IPS-15b (cell line): ENCODE data around the gene DNAJC17.

Experiments
- H3K27me3 ChIP-seq: one replicate; pipeline ENCODE4 v1.6.1; 2013; ENCODE audit warnings: low read length; ENCODE audit not compliant: control insufficient read depth, insufficient read depth
- H3K36me3 ChIP-seq: one replicate; pipeline ENCODE4 v1.6.1; 2013; ENCODE audit warnings: low read length; ENCODE audit not compliant: control insufficient read depth, insufficient read depth
- H3K4me1 ChIP-seq: one replicate; pipeline ENCODE4 v1.6.1; 2013; ENCODE audit warnings: mild to moderate bottlenecking, low read length; ENCODE audit not compliant: control insufficient read depth, insufficient read depth
- H3K4me3 ChIP-seq: one replicate; pipeline ENCODE4 v1.5.1; 2013; ENCODE audit warnings: low read depth, low read length
- H3K9ac ChIP-seq: one replicate; pipeline ENCODE4 v1.6.1; 2013; ENCODE audit warnings: low read depth, mild to moderate bottlenecking, low read length
- H3K9me3 ChIP-seq: one replicate; pipeline ENCODE4 v1.6.1; 2013; ENCODE audit warnings: mild to moderate bottlenecking, low read length; ENCODE audit not compliant: control insufficient read depth, insufficient read depth

Gene DNAJC17

GRCh38 chr15:40845036-40845435 is 37.8 kb upstream of the DNAJC17 start:
- H3K4me1 ChIP-seq, result peaks cover 24% of the 10 kb centered on the region
- H3K27me3 ChIP-seq, result peaks cover 5% of the 10 kb centered on the region
- peak overlapping the region; percentile 76 for H3K9ac ChIP-seq
- no peaks in the 10 kb centered on the region for H3K9me3 ChIP-seq
- peak overlapping the region; percentile 97 for H3K4me3 ChIP-seq
- H3K36me3 ChIP-seq, result peaks cover 9% of the 10 kb centered on the region

- peak overlapping the region; percentile 76 for H3K9ac ChIP-seq
- H3K36me3 ChIP-seq, result peaks cover 8% of the 10 kb centered on the region
- peaks cover 24% of the 10 kb centered on the region for H3K4me1 ChIP-seq
- no peaks in the 10 kb centered on the region for H3K9me3 ChIP-seq
- peak overlapping the region; percentile 97 for H3K4me3 ChIP-seq
- peaks cover 5% of the 10 kb centered on the region for H3K27me3 ChIP-seq
Measured at GRCh38 chr15:40844696-40845030, 37.4 kb upstream of the DNAJC17 start.

- peaks cover 24% of the 10 kb centered on the region for H3K4me1 ChIP-seq
- peak within 1 kb of the TSS; percentile 76 for H3K9ac ChIP-seq
- H3K27me3 ChIP-seq, result peaks cover 5% of the 10 kb centered on the region
- peak within 1 kb of the TSS; percentile 97 for H3K4me3 ChIP-seq
- peaks cover 6% of the 10 kb centered on the region for H3K36me3 ChIP-seq
- H3K9me3 ChIP-seq, result no peaks in the 10 kb centered on the region
Measured at GRCh38 chr15:40843885-40844695, 36.8 kb upstream of the DNAJC17 start, which contains the start of gene SPINT1. SPINT1 (plus strand) TSS chr15:40844048; CDS start chr15:40844555, 507 bp downstream.

GRCh38 chr15:40843261-40843884 is 36.1 kb upstream of the DNAJC17 start:
- peak overlapping the region; percentile 97 for H3K4me3 ChIP-seq
- peaks cover 5% of the 10 kb centered on the region for H3K27me3 ChIP-seq
- H3K9me3 ChIP-seq, result no peaks in the 10 kb centered on the region
- peaks cover 6% of the 10 kb centered on the region for H3K36me3 ChIP-seq
- H3K4me1 ChIP-seq, result peaks cover 24% of the 10 kb centered on the region
- H3K9ac ChIP-seq, result peak overlapping the region; percentile 1

- H3K27me3 ChIP-seq, result peaks cover 5% of the 10 kb centered on the region
- H3K36me3 ChIP-seq, result peaks cover 2% of the 10 kb centered on the region
- no peak overlapping the region for H3K4me3 ChIP-seq
Measured at GRCh38 chr15:40841741-40842140, 34.5 kb upstream of the DNAJC17 start.

GRCh38 chr15:40838756-40839155 is 31.5 kb upstream of the DNAJC17 start:
- Histone ChIP-seq H3K27me3 (peaks cover 5% of the 10 kb centered on the region), H3K4me1 (no peaks in the 10 kb centered on the region), H3K36me3 (no peaks in the 10 kb centered on the region), H3K4me3 (no peak overlapping the region), H3K9ac (no peak overlapping the region), H3K9me3 (no peaks in the 10 kb centered on the region)

More at GRCh38 chr15:40841741-40842140, 34.5 kb upstream of the DNAJC17 start:
- no peak overlapping the region for H3K9ac ChIP-seq
- no peaks in the 10 kb centered on the region for H3K9me3 ChIP-seq
- H3K4me1 ChIP-seq, result peaks cover 11% of the 10 kb centered on the region

GRCh38 chr15:40836020-40836419 is 28.7 kb upstream of the DNAJC17 start:
- Histone ChIP-seq H3K4me1 (no peaks in the 10 kb centered on the region), H3K9ac (no peak overlapping the region), H3K27me3 (no peaks in the 10 kb centered on the region), H3K36me3 (no peaks in the 10 kb centered on the region), H3K9me3 (no peaks in the 10 kb centered on the region), H3K4me3 (no peak overlapping the region)

- Histone ChIP-seq H3K4me3 (no peak overlapping the region), H3K36me3 (no peaks in the 10 kb centered on the region), H3K9me3 (no peaks in the 10 kb centered on the region), H3K27me3 (no peaks in the 10 kb centered on the region), H3K9ac (no peak overlapping the region), H3K4me1 (peaks cover 2% of the 10 kb centered on the region)
Measured at GRCh38 chr15:40832903-40833302, 25.6 kb upstream of the DNAJC17 start.

GRCh38 chr15:40831861-40832260 is 24.6 kb upstream of the DNAJC17 start:
- Histone ChIP-seq H3K4me3 (no peak overlapping the region), H3K27me3 (no peaks in the 10 kb centered on the region), H3K9me3 (no peaks in the 10 kb centered on the region), H3K9ac (no peak overlapping the region), H3K4me1 (peaks cover 2% of the 10 kb centered on the region), H3K36me3 (no peaks in the 10 kb centered on the region)

GRCh38 chr15:40830884-40831283 is 23.6 kb upstream of the DNAJC17 start:
- no peak overlapping the region for H3K9ac ChIP-seq
- no peaks in the 10 kb centered on the region for H3K27me3 ChIP-seq
- H3K9me3 ChIP-seq, result no peaks in the 10 kb centered on the region
- H3K4me1 ChIP-seq, result peaks cover 2% of the 10 kb centered on the region
- no peak overlapping the region for H3K4me3 ChIP-seq
- no peaks in the 10 kb centered on the region for H3K36me3 ChIP-seq

- Histone ChIP-seq H3K4me1 (peaks cover 2% of the 10 kb centered on the region), H3K9ac (no peak overlapping the region), H3K4me3 (no peak overlapping the region), H3K27me3 (no peaks in the 10 kb centered on the region), H3K9me3 (no peaks in the 10 kb centered on the region), H3K36me3 (no peaks in the 10 kb centered on the region)
Measured at GRCh38 chr15:40829115-40829514, 21.8 kb upstream of the DNAJC17 start.
